ENCODE data around the gene ESF1.

The ESF1 gene

GRCh38 chr20:13678944-13679343 lies 105.8 kb downstream of the ESF1 start:
- no peak for DNase-seq (ENCODE audit: low spot score)

GRCh38 chr20:13677241-13677640 lies 107.5 kb downstream of the ESF1 start:
- no peak for DNase-seq (ENCODE audit: low spot score)

- no peak for DNase-seq (ENCODE audit: low spot score)
Measured at GRCh38 chr20:13676682-13677081, 108.0 kb downstream of the ESF1 start.

- DNase-seq (ENCODE audit: low spot score): no peak
Measured at GRCh38 chr20:13672690-13673089, 112.0 kb downstream of the ESF1 start.

GRCh38 chr20:13671916-13672378 lies 112.8 kb downstream of the ESF1 start:
- DNase-seq (ENCODE audit: low spot score): no peak

- no peak for DNase-seq (ENCODE audit: low spot score)
Measured at GRCh38 chr20:13671512-13671911, 113.2 kb downstream of the ESF1 start.

DNA sequence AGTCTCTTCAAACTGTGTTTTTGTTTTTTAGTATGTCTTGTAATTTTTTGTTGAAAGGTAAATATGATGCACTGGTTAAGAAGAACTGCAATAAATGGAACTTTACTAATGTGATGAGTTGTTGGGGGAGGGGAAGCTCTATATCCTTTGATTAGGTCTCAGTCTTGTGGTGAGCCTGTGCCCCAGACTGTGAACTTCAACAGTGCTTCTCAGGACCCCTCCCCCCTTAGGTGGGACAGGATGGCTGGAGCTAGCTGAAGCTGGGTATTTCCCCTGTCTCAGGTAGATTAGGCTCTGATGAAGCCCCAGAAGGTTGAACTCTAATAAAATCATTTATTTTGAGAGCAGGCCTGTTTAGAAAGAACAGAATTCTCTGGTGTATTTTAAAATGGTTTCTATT lies 114.6 kb downstream of the ESF1 start:
- no peak for DNase-seq (ENCODE audit: low spot score)

- no peak for DNase-seq (ENCODE audit: low spot score)
Measured at GRCh38 chr20:13665709-13666395, 118.9 kb downstream of the ESF1 start.

Measured in kidney tubule cell (primary cell).